GM15510 (cell line): ENCODE results near the gene POLD1.

Source experiments
- POLR2A ChIP-seq: IDR thresholded peaks from 3 replicates; pipeline ENCODE4 v1.6.1; 2011; ENCODE audit warnings: borderline replicate concordance; ENCODE audit not compliant: insufficient read length; ENCODE audit errors: extremely low read depth

Gene POLD1

GRCh38 chr19:50383852-50384684 lies at the start of gene POLD1:
Gene POLD1 (plus strand): TSS chr19:50384347. CDS start chr19:50398852, 14,505 bp downstream.
- TF ChIP-seq POLR2A = peak; percentile 59

DNA sequence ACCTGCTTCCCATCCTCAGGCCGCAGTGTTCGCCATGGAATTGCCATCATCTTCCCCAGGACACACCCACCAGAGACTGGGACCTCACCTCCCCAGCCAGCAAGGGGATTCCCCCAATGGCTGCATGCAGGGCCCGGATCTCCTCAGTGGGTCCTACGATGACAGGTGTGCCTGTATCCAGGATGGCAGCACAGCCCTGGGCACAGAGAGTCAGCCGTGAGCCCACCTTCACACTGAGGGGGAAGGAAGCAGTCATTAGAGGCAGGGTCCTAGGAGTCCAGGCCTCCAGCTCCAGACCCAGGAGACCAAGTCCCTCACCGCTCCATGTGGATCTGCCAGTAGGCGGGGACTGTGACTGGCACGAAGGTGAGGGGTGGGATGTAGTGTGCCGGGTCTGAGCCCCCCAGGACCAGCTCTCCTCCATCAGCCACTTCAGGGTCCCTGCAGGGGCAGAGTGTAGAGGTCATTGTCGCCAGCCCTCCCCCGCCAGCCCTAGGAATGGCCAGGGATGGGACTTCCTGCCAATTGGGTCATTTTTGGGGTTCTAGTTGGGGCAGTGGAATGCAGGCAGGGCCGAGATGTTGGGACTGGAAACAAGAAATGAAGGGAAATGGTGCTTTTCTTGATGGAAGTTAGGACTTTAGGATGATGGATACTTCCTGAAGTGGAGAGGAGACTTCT lies 49.3 kb upstream of the POLD1 start:
- TF ChIP-seq POLR2A = no peak

GRCh38 chr19:50340331-50340730 lies 43.8 kb upstream of the POLD1 start:
- TF ChIP-seq POLR2A = no peak

GRCh38 chr19:50341091-50341564 lies 43.0 kb upstream of the POLD1 start:
- peak; percentile 22 for TF ChIP-seq POLR2A

- peak; percentile 86 for TF ChIP-seq POLR2A
Measured at GRCh38 chr19:50344661-50345318, 39.4 kb upstream of the POLD1 start.

DNA sequence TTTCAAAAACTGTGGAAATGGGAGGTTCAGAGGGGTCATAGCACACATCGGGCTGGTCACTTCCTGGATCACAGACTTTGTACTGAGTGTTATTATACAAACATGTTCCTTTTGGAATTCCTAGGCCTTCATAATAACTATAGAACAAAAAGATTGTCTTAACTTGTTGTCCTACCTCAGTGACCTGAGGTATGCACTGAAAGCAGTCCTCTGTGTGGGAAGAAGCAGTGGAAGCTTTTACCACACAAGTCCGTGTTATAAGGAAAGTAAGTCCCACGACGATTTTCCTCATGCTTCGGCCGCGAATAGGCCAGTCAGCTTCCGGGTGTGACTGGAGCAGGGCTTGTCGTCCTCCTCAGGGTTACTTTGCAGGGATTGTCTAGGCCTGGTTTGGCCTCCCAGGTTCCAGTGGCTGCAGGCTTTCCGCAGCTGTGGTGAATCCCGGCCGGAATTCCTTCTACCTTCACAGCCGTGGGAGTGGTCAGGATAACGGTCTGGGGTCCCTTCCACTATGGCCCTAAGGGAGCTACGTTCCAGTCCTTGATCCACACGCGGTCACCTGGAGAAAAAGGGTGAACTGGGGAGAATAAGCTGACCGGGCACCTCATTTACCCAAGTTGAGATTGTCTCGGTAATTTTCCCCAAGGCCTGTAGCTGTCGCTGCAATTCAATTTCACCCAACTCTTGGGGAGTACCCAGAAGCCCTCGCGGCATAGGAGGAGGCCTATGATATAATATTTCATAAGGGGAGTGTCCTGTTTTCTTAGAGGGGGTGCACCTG lies 34.7 kb upstream of the POLD1 start:
- no peak for TF ChIP-seq POLR2A

DNA sequence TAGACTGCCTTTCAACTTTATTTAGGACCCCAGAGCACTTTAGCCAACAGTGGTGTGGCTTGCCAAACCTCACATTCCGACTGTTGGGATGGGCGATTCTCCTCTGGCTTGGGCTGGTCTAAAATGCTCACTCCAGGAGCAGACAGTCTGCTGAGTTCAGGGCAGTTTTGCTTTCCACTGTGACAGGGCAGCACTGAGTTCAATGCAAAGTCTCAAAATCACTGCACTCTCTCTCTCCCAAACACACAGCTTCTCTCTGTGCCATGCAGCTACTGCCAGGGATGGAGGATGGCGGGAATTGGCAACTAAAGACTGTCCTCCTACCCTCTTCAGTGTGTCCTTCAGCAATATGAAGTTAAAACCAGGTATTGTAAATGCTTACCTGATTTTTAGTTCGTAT lies 31.9 kb upstream of the POLD1 start:
- TF ChIP-seq POLR2A = no peak

DNA sequence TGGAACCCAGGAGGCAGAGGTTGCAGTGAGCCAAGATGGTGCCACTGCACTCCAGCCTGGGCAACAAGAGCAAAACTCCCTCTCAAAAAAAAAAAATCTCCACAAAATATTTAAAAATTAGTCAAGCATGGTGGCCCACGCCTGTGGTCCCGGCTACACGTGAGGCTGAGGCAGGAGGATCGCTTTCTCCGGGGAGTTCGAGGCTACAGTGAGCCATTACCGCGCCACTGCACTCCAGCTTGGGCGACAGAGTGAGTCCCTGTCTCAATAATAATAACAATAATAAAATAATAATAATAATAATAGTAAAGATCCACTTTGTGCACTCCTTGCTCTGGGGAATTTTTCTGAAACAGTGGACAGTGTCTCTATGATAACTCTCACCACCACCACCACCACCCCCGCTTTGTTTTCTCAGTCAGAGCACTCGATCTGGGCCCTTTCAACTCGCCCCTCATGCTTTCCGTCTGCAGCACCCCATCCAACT lies 27.4 kb upstream of the POLD1 start:
- no peak for TF ChIP-seq POLR2A

- TF ChIP-seq POLR2A = peak; percentile 65
Measured at GRCh38 chr19:50357178-50358100, 26.7 kb upstream of the POLD1 start.

DNA sequence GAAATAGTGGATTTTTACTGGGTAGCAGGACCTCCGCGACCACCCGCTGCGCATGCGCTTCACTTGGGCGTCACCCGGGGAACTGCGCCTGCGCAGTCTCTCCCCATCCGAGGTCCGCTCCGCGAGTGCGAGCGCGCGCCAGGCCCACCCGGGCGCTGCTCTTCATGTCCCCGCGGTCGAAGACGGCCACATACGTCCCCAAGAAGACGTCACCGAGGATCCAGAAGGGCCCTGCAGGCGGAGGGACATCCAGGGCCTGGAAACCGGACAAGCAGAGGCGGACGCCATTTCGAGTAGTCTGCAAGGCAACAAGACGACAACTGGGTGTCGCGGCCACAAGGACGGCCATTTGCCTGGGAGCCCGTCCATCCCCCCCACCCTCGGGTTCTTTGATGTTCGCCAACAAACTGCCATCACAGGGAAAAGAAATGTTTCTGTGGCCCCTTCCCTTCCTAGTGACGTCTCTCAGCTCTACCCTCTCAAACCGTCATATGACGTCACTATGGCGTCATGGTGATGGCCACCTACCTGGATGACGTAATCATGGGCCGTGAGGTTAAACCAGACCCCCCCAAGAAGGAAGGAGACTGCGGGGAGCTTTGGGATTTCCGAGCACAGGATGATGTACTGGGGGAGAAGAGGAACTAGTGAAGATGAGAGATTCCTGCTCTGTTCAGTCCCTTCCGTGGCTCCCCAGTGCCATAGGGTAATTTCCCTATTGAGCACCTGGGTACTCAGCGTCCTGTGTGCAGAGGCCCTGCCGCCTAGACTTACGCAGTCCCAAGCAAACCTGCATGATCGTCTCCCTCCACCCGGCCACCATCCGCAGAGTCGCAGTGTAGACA lies 25.4 kb upstream of the POLD1 start:
- peak; percentile 87 for TF ChIP-seq POLR2A

GRCh38 chr19:50359328-50359818 lies 24.8 kb upstream of the POLD1 start:
- no peak for TF ChIP-seq POLR2A

GRCh38 chr19:50361290-50362029 lies 22.7 kb upstream of the POLD1 start:
- TF ChIP-seq POLR2A = no peak
